Upper lobe of right lung (tissue), 1 donor: Measurements from ENCODE around the gene ZNF565. TPM values are rescaled to one million over a fixed set of nuclear protein-coding genes. Genes with fewer than 3 reads are reported as not detected.
"Not testable (repeated sequence)": the region's sequence is repeated elsewhere in the genome, so short reads cannot be mapped to it uniquely, and the experiment has no call there.

Experiments used
- ATAC-seq: fragments of 200-7000 bp; cut with Tn5 transposase; one replicate; pipeline ENCODE4 v1.9.1; 2020; ENCODE audit warnings: mild to moderate bottlenecking, moderate library complexity
- DNase-seq: peaks from one replicate; pipeline ENCODE4 v3.0.0-alpha.2; 2020
- H3K27ac ChIP-seq: fragments of 200-600 bp; one replicate; pipeline ENCODE4 v1.8.0; 2022
- H3K27me3 ChIP-seq: fragments of 200-600 bp; one replicate; pipeline ENCODE4 v1.8.0; 2022; ENCODE audit warnings: mild to moderate bottlenecking
- H3K36me3 ChIP-seq: fragments of 200-600 bp; one replicate; pipeline ENCODE4 v1.8.0; 2022
- H3K4me1 ChIP-seq: fragments of 200-600 bp; one replicate; pipeline ENCODE4 v1.8.0; 2022
- H3K4me3 ChIP-seq: fragments of 200-600 bp; one replicate; pipeline ENCODE4 v1.8.0; 2022; ENCODE audit warnings: mild to moderate bottlenecking
- H3K9me3 ChIP-seq: fragments of 200-600 bp; one replicate; pipeline ENCODE4 v1.8.0; 2022
- CTCF ChIP-seq: fragments of 200-600 bp; IDR thresholded peaks from one replicate; pipeline ENCODE4 v1.8.0; 2022; ENCODE audit warnings: antibody characterized with exemption
- intact Hi-C: fragments of 100-400 bp; cut with DNase I; formaldehyde crosslinking; loops from one replicate; pipeline ENCODE4 v1.11.0; 2022
- total RNA-seq: library from RNA; stranded (reverse); fragmentation: NEBNext Ultra II Directional; extraction: Animal tissue kit (Norgen Biotek cat#: 25700); gene quantifications from one replicate; pipeline ENCODE4 v1.2.1, GENCODE V29; 2021
- donor health status: DM: no; HTN: yes; CAD: no; lungs with severe emphysema.

ZNF565 gene
- total RNA-seq, 1 donor from 2014 or later: 6.4 TPM

- H3K4me3 ChIP-seq: no peak overlapping the region
- H3K36me3 ChIP-seq: peaks cover 17% of the 10 kb centered on the region
- no peak for TF ChIP-seq CTCF
- H3K27me3 ChIP-seq: no peaks in the 10 kb centered on the region
- DNase-seq (no peak), ATAC-seq (no peak)
- no peak overlapping the region for H3K27ac ChIP-seq
- intact Hi-C loops: no loop called here
- H3K4me1 ChIP-seq: no peaks in the 10 kb centered on the region
- no peaks in the 10 kb centered on the region for H3K9me3 ChIP-seq
Measured at GRCh38 chr19:36183245-36183628, 31.2 kb downstream of the ZNF565 start.

GRCh38 chr19:36182612-36183244 is 31.7 kb downstream of the ZNF565 start:
- H3K4me1 ChIP-seq: no peaks in the 10 kb centered on the region
- no peaks in the 10 kb centered on the region for H3K9me3 ChIP-seq
- peak; percentile 50 for ATAC-seq
- no peaks in the 10 kb centered on the region for H3K27me3 ChIP-seq
- H3K27ac ChIP-seq: no peak overlapping the region
- no peak for DNase-seq
- intact Hi-C loops: no loop called here
- TF ChIP-seq CTCF: no peak
- no peak overlapping the region for H3K4me3 ChIP-seq
- H3K36me3 ChIP-seq: peaks cover 17% of the 10 kb centered on the region

GRCh38 chr19:36179077-36179476 is 35.4 kb downstream of the ZNF565 start:
- H3K4me3 ChIP-seq, H3K27ac ChIP-seq, H3K27me3 ChIP-seq, H3K9me3 ChIP-seq, H3K4me1 ChIP-seq, DNase-seq, ATAC-seq, intact Hi-C loops: not testable (repeated sequence)
- H3K36me3 ChIP-seq: peaks cover 17% of the 10 kb centered on the region

GRCh38 chr19:36173846-36174245 is 40.6 kb downstream of the ZNF565 start:
- H3K4me1 ChIP-seq, H3K27me3 ChIP-seq, H3K4me3 ChIP-seq, H3K9me3 ChIP-seq, H3K27ac ChIP-seq, H3K36me3 ChIP-seq, DNase-seq, intact Hi-C loops, ATAC-seq: not testable (repeated sequence)

GRCh38 chr19:36172852-36173251 is 41.6 kb downstream of the ZNF565 start:
- H3K4me1 ChIP-seq: peaks cover 3% of the 10 kb centered on the region
- H3K36me3 ChIP-seq: no peaks in the 10 kb centered on the region
- H3K27ac ChIP-seq: no peak overlapping the region
- ATAC-seq (no peak), DNase-seq (no peak)
- intact Hi-C loops: no loop called here
- TF ChIP-seq CTCF: no peak
- H3K27me3 ChIP-seq: no peaks in the 10 kb centered on the region
- H3K4me3 ChIP-seq: no peak overlapping the region
- H3K9me3 ChIP-seq: no peaks in the 10 kb centered on the region

GRCh38 chr19:36169084-36169760 is 45.2 kb downstream of the ZNF565 start:
- Histone ChIP-seq H3K4me3 (no peak overlapping the region), H3K9me3 (no peaks in the 10 kb centered on the region), H3K36me3 (peaks cover 9% of the 10 kb centered on the region), H3K4me1 (peaks cover 3% of the 10 kb centered on the region), H3K27ac (peak overlapping the region; percentile 70), H3K27me3 (no peaks in the 10 kb centered on the region)
- no peak for TF ChIP-seq CTCF
- ATAC-seq (peak; percentile 38), DNase-seq (no peak)
- intact Hi-C loops: loop anchor here (5.0 kb wide), 1 partner anchor 42 kb away; no protein-coding TSS in a partner anchor
